Activated CD4-positive, alpha-beta T cell treated with anti-CD3 and anti-CD28 coated beads for 48 hours (primary cell): ENCODE results near the gene SORL1.
"Not testable (repeated sequence)": the region's sequence is repeated elsewhere in the genome, so short reads cannot be mapped to it uniquely, and the experiment has no call there.

Experiments used
- DNase-seq: peaks from one replicate; pipeline ENCODE4 v3.0.0-alpha.2; 2020

SORL1 gene

GRCh38 chr11:121596195-121597155 is 144.4 kb downstream of the SORL1 start:
- DNase-seq: no peak

GRCh38 chr11:121603316-121603715 is 151.2 kb downstream of the SORL1 start:
- no peak for DNase-seq

GRCh38 chr11:121604152-121604551 is 152.0 kb downstream of the SORL1 start:
- no peak for DNase-seq

GRCh38 chr11:121606354-121606753 is 154.2 kb downstream of the SORL1 start:
- DNase-seq: no peak

GRCh38 chr11:121607341-121607740 is 155.2 kb downstream of the SORL1 start:
- DNase-seq: no peak

GRCh38 chr11:121608545-121609098 is 156.5 kb downstream of the SORL1 start:
- DNase-seq: no peak

- DNase-seq: no peak
Measured at GRCh38 chr11:121610706-121611105, 158.6 kb downstream of the SORL1 start.

GRCh38 chr11:121611242-121611641 is 159.1 kb downstream of the SORL1 start:
- DNase-seq: no peak

GRCh38 chr11:121613724-121614123 is 161.6 kb downstream of the SORL1 start:
- no peak for DNase-seq

- DNase-seq: no peak
Measured at GRCh38 chr11:121614636-121615240, 162.6 kb downstream of the SORL1 start.

- no peak for DNase-seq
Measured at GRCh38 chr11:121615501-121615900, 163.4 kb downstream of the SORL1 start.

GRCh38 chr11:121618516-121618915 is 166.4 kb downstream of the SORL1 start:
- no peak for DNase-seq

- no peak for DNase-seq
Measured at GRCh38 chr11:121625777-121626506, 173.8 kb downstream of the SORL1 start.

GRCh38 chr11:121626507-121626875 is 174.4 kb downstream of the SORL1 start:
- no peak for DNase-seq

- no peak for DNase-seq
Measured at GRCh38 chr11:121626980-121627379, 174.9 kb downstream of the SORL1 start.

GRCh38 chr11:121630041-121630440 is 177.9 kb downstream of the SORL1 start:
- no peak for DNase-seq

GRCh38 chr11:121631456-121631855 is 179.3 kb downstream of the SORL1 start:
- no peak for DNase-seq

- DNase-seq: no peak
Measured at GRCh38 chr11:121634273-121634672, 182.2 kb downstream of the SORL1 start.

GRCh38 chr11:121634889-121635288 is 182.8 kb downstream of the SORL1 start:
- DNase-seq: no peak

- no peak for DNase-seq
Measured at GRCh38 chr11:121636081-121636799, 184.1 kb downstream of the SORL1 start.

GRCh38 chr11:121636800-121637176 is 184.7 kb downstream of the SORL1 start:
- DNase-seq: no peak

GRCh38 chr11:121637587-121637986 is 185.5 kb downstream of the SORL1 start:
- not testable (repeated sequence) for DNase-seq
